Neural progenitor cell (in vitro differentiated cells): ENCODE measurements around the gene VCAN. TPM values are rescaled to one million over a fixed set of nuclear protein-coding genes. Genes with fewer than 3 reads are reported as not detected.

Experiments used
- DNase-seq: peaks from one replicate; pipeline ENCODE4 v3.0.0-alpha.2; 2016; ENCODE audit warnings: low spot score
- H2AFZ ChIP-seq: fragments of 200-600 bp; sonication (generic); replicated peaks from 2 replicates; pipeline ENCODE4 v1.6.1; 2016; ENCODE audit warnings: antibody characterized with exemption
- H3F3A ChIP-seq: fragments of 200-600 bp; sonication (generic); 2 replicates; pipeline ENCODE4 v1.6.1; 2016; ENCODE audit warnings: antibody characterized with exemption, low read depth
- H3K27ac ChIP-seq: fragments of 200-600 bp; sonication (generic); 2 replicates; pipeline ENCODE4 v1.5.1; 2016; ENCODE audit warnings: mild to moderate bottlenecking
- H3K27me3 ChIP-seq: fragments of 200-600 bp; sonication (generic); 2 replicates; pipeline ENCODE4 v1.6.1; 2016; ENCODE audit warnings: mild to moderate bottlenecking, moderate library complexity
- H3K36me3 ChIP-seq: fragments of 200-600 bp; sonication (generic); 2 replicates; pipeline ENCODE4 v1.5.1; 2016
- H3K4me1 ChIP-seq: fragments of 200-600 bp; sonication (generic); 2 replicates; pipeline ENCODE4 v1.6.1; 2016; ENCODE audit warnings: mixed run types
- H3K4me2 ChIP-seq: fragments of 200-600 bp; sonication (generic); 2 replicates; pipeline ENCODE4 v1.6.1; 2016
- H3K4me3 ChIP-seq: fragments of 200-600 bp; sonication (generic); 2 replicates; pipeline ENCODE4 v1.5.1; 2016
- H3K79me2 ChIP-seq: fragments of 200-600 bp; sonication (generic); 2 replicates; pipeline ENCODE4 v1.6.1; 2016; ENCODE audit warnings: low read depth
- H3K9ac ChIP-seq: fragments of 200-600 bp; sonication (generic); 2 replicates; pipeline ENCODE4 v1.6.1; 2016
- H3K9me3 ChIP-seq: fragments of 200-600 bp; sonication (generic); 2 replicates; pipeline ENCODE4 v1.5.1; 2016; ENCODE audit warnings: low read depth
- H4K20me1 ChIP-seq: fragments of 200-600 bp; sonication (generic); 2 replicates; pipeline ENCODE4 v1.6.1; 2016; ENCODE audit warnings: low read depth
- H3K27ac Mint-ChIP-seq: 3 replicates; pipeline ENCODE4 v1.8.0; 2021; ENCODE audit warnings: mixed read lengths
- H3K27me3 Mint-ChIP-seq: 2 replicates; pipeline ENCODE4 v1.8.0; 2022; ENCODE audit warnings: low read depth, mild to moderate bottlenecking, inconsistent platforms, moderate library complexity, mixed read lengths; ENCODE audit not compliant: insufficient read depth
- H3K36me3 Mint-ChIP-seq: 3 replicates; pipeline ENCODE4 v1.8.0; 2021; ENCODE audit warnings: mixed read lengths
- H3K4me1 Mint-ChIP-seq: 3 replicates; pipeline ENCODE4 v1.8.0; 2021; ENCODE audit warnings: mixed read lengths
- H3K4me3 Mint-ChIP-seq: 3 replicates; pipeline ENCODE4 v1.8.0; 2021; ENCODE audit warnings: mild to moderate bottlenecking, moderate library complexity, mixed read lengths
- H3K9me3 Mint-ChIP-seq: 3 replicates; pipeline ENCODE4 v1.8.0; 2020; ENCODE audit warnings: mixed read lengths
- CTCF ChIP-seq: fragments of 200-600 bp; sonication (generic); IDR thresholded peaks from 2 replicates; pipeline ENCODE4 v1.5.1; 2017; ENCODE audit warnings: antibody characterized with exemption, mild to moderate bottlenecking
- EZH2 ChIP-seq: fragments of 200-600 bp; sonication (generic); IDR thresholded peaks from 2 replicates; pipeline ENCODE4 v1.6.1; 2017; ENCODE audit warnings: antibody characterized with exemption, mild to moderate bottlenecking, moderate library complexity
- EZH2phosphoT487 ChIP-seq: fragments of 200-600 bp; sonication (generic); IDR thresholded peaks from 2 replicates; pipeline ENCODE4 v1.6.1; 2017; ENCODE audit warnings: antibody characterized with exemption
- total RNA-seq: library from RNA; depleted of rRNA; stranded (reverse); fragments of >200 nt; gene quantifications from 2 replicates; pipeline ENCODE4 v1.2.3, GENCODE V29; 2015; ENCODE audit warnings: low replicate concordance

VCAN gene
- total RNA-seq, 1 donor from 2014 or later = 101 TPM

GRCh38 chr5:83526289-83526688, 54.7 kb downstream of the VCAN start:
- H3K79me2 ChIP-seq = no peaks in the 10 kb centered on the region
- Mint-ChIP-seq H3K27ac (no peak overlapping the region), H3K4me3 (no peak overlapping the region), H3K36me3 (peaks cover 34% of the 10 kb centered on the region), H3K4me1 (peaks cover 31% of the 10 kb centered on the region), H3K27me3 (no peaks in the 10 kb centered on the region), H3K9me3 (no peaks in the 10 kb centered on the region)
- H3K27ac ChIP-seq = no peak overlapping the region
- H3F3A ChIP-seq = no peaks in the 10 kb centered on the region
- DNase-seq = no peak
- H3K4me2 ChIP-seq = no peak overlapping the region
- H3K4me1 ChIP-seq = peaks cover 4% of the 10 kb centered on the region
- no peak overlapping the region for H3K9ac ChIP-seq
- peaks cover 5% of the 10 kb centered on the region for H3K36me3 ChIP-seq
- no peak overlapping the region for H2AFZ ChIP-seq
- no peaks in the 10 kb centered on the region for H3K27me3 ChIP-seq
- H3K4me3 ChIP-seq = no peak overlapping the region
- no peaks in the 10 kb centered on the region for H3K9me3 ChIP-seq
- H4K20me1 ChIP-seq = no peaks in the 10 kb centered on the region
- TF ChIP-seq EZH2 = no peak
- no peak for TF ChIP-seq CTCF
- no peak for TF ChIP-seq EZH2phosphoT487

GRCh38 chr5:83527221-83527620, 55.7 kb downstream of the VCAN start:
- H3K4me3 Mint-ChIP-seq = no peak overlapping the region
- Histone ChIP-seq H3K36me3 (peaks cover 5% of the 10 kb centered on the region), H3K4me2 (no peak overlapping the region), H4K20me1 (no peaks in the 10 kb centered on the region), H3K4me1 (peaks cover 4% of the 10 kb centered on the region), H3K9me3 (no peaks in the 10 kb centered on the region), H3K9ac (no peak overlapping the region), H3F3A (no peaks in the 10 kb centered on the region), H3K27me3 (no peaks in the 10 kb centered on the region), H3K79me2 (no peaks in the 10 kb centered on the region), H3K27ac (no peak overlapping the region), H3K4me3 (no peak overlapping the region), H2AFZ (no peak overlapping the region)
- peaks cover 32% of the 10 kb centered on the region for H3K4me1 Mint-ChIP-seq
- no peak overlapping the region for H3K27ac Mint-ChIP-seq
- no peaks in the 10 kb centered on the region for H3K27me3 Mint-ChIP-seq
- no peak for DNase-seq
- H3K9me3 Mint-ChIP-seq = no peaks in the 10 kb centered on the region
- TF ChIP-seq EZH2 = no peak
- peaks cover 31% of the 10 kb centered on the region for H3K36me3 Mint-ChIP-seq

GRCh38 chr5:83527722-83528438, 56.3 kb downstream of the VCAN start:
- Mint-ChIP-seq H3K27me3 (no peaks in the 10 kb centered on the region), H3K4me1 (peaks cover 32% of the 10 kb centered on the region), H3K36me3 (peaks cover 26% of the 10 kb centered on the region), H3K9me3 (no peaks in the 10 kb centered on the region), H3K4me3 (no peak overlapping the region), H3K27ac (no peak overlapping the region)
- H3K27ac ChIP-seq = no peak overlapping the region
- DNase-seq = no peak
- H3K4me3 ChIP-seq = no peak overlapping the region
- no peak overlapping the region for H2AFZ ChIP-seq
- no peak overlapping the region for H3K4me2 ChIP-seq
- H3K9ac ChIP-seq = no peak overlapping the region
- H4K20me1 ChIP-seq = no peaks in the 10 kb centered on the region
- no peaks in the 10 kb centered on the region for H3K79me2 ChIP-seq
- no peaks in the 10 kb centered on the region for H3K27me3 ChIP-seq
- no peaks in the 10 kb centered on the region for H3K9me3 ChIP-seq
- peaks cover 4% of the 10 kb centered on the region for H3K4me1 ChIP-seq
- H3K36me3 ChIP-seq = peaks cover 5% of the 10 kb centered on the region
- TF ChIP-seq EZH2 (no peak), EZH2phosphoT487 (no peak), CTCF (no peak)
- no peaks in the 10 kb centered on the region for H3F3A ChIP-seq

GRCh38 chr5:83528439-83528769, 56.9 kb downstream of the VCAN start:
- Histone ChIP-seq H3K4me3 (no peak overlapping the region), H3K27me3 (no peaks in the 10 kb centered on the region), H3K9me3 (no peaks in the 10 kb centered on the region), H3K79me2 (no peaks in the 10 kb centered on the region), H3F3A (no peaks in the 10 kb centered on the region), H3K9ac (no peak overlapping the region), H3K4me2 (no peak overlapping the region), H3K36me3 (peaks cover 5% of the 10 kb centered on the region), H3K27ac (no peak overlapping the region), H2AFZ (no peak overlapping the region), H3K4me1 (peaks cover 4% of the 10 kb centered on the region), H4K20me1 (no peaks in the 10 kb centered on the region)
- peaks cover 28% of the 10 kb centered on the region for H3K36me3 Mint-ChIP-seq
- H3K9me3 Mint-ChIP-seq = no peaks in the 10 kb centered on the region
- no peaks in the 10 kb centered on the region for H3K27me3 Mint-ChIP-seq
- no peak overlapping the region for H3K27ac Mint-ChIP-seq
- no peak for TF ChIP-seq EZH2phosphoT487
- TF ChIP-seq CTCF = no peak
- no peak for TF ChIP-seq EZH2
- DNase-seq = no peak
- H3K4me3 Mint-ChIP-seq = no peak overlapping the region
- peaks cover 32% of the 10 kb centered on the region for H3K4me1 Mint-ChIP-seq
